HepG2 (cell line): ENCODE results near the gene DSG2. TPM values are rescaled to one million over a fixed set of nuclear protein-coding genes. Genes with fewer than 3 reads are reported as not detected.

Experiments used
- ARID3A ChIP-seq: IDR thresholded peaks from 2 replicates; pipeline ENCODE4 v1.6.1; 2012; ENCODE audit warnings: low read depth, low read length, improper control_type of control experiment
- CREBL2 ChIP-seq: sonication (generic); formaldehyde crosslinking; IDR thresholded peaks from 2 replicates; pipeline ENCODE4 v1.8.1; 2023; ENCODE audit warnings: missing genetic modification reagents, mild to moderate bottlenecking, borderline replicate concordance
- CTCF ChIP-seq: sonication (generic); formaldehyde crosslinking; IDR thresholded peaks from 2 replicates; pipeline ENCODE4 v1.5.0; 2020; ENCODE audit warnings: mild to moderate bottlenecking, missing genetic modification reagents, moderate library complexity
- DPF2 ChIP-seq: sonication (generic); formaldehyde crosslinking; IDR thresholded peaks from 2 replicates; pipeline ENCODE4 v1.4.0; 2020; ENCODE audit warnings: mild to moderate bottlenecking, low read depth, missing genetic modification reagents, borderline replicate concordance
- HOXA9 ChIP-seq: sonication (generic); formaldehyde crosslinking; IDR thresholded peaks from 2 replicates; pipeline ENCODE4 v1.8.1; 2022; ENCODE audit warnings: missing genetic modification reagents, mild to moderate bottlenecking, moderate library complexity, borderline replicate concordance
- KLF9 ChIP-seq: IDR thresholded peaks from 2 replicates; pipeline ENCODE4 v1.6.1; 2016; ENCODE audit warnings: low read depth
- MEIS2 ChIP-seq: sonication (generic); formaldehyde crosslinking; IDR thresholded peaks from 2 replicates; pipeline ENCODE4 v1.9.0; 2021; ENCODE audit warnings: mild to moderate bottlenecking, missing genetic modification reagents
- RFX1 ChIP-seq: fragments of 450-650 bp; IDR thresholded peaks from 2 replicates; pipeline ENCODE4 v1.6.1; 2017
- SUZ12 ChIP-seq: fragments of 150-350 bp; IDR thresholded peaks from 2 replicates; pipeline ENCODE4 v1.6.1; 2014; ENCODE audit warnings: low read depth, low read length
- TOE1 ChIP-seq: sonication (generic); formaldehyde crosslinking; IDR thresholded peaks from 2 replicates; pipeline ENCODE4 v1.4.0; 2020; ENCODE audit warnings: mild to moderate bottlenecking, missing genetic modification reagents
- ZFP36L2 ChIP-seq: sonication (generic); formaldehyde crosslinking; IDR thresholded peaks from 2 replicates; pipeline ENCODE4 v1.4.0; 2020; ENCODE audit warnings: missing genetic modification reagents
- ZMYM2 ChIP-seq: sonication (generic); formaldehyde crosslinking; IDR thresholded peaks from 2 replicates; pipeline ENCODE4 v1.8.0; 2022; ENCODE audit warnings: mild to moderate bottlenecking, missing genetic modification reagents
- ZNF3 ChIP-seq: IDR thresholded peaks from 2 replicates; pipeline ENCODE4 v1.7.0; 2017; ENCODE audit warnings: inconsistent platforms
- ZNF569 ChIP-seq: sonication (generic); formaldehyde crosslinking; IDR thresholded peaks from 2 replicates; pipeline ENCODE4 v1.5.0; 2020; ENCODE audit warnings: mild to moderate bottlenecking, missing genetic modification reagents, moderate library complexity, borderline replicate concordance
- ZNF589 ChIP-seq: sonication (generic); formaldehyde crosslinking; conservative IDR thresholded peaks from 2 replicates; pipeline ENCODE4 v1.8.0; 2022; ENCODE audit warnings: mild to moderate bottlenecking, moderate library complexity, missing genetic modification reagents
- ZNF883 ChIP-seq: sonication (generic); formaldehyde crosslinking; IDR thresholded peaks from 2 replicates; pipeline ENCODE4 v1.5.1; 2020; ENCODE audit warnings: mild to moderate bottlenecking, missing genetic modification reagents; ENCODE audit errors: not compliant biosample characterization
- polyA plus RNA-seq, 8 experiments: library from polyadenylated mRNA; depleted of rRNA in 3 of 8; stranded (reverse) in 7 of 8; unstranded in 1 of 8; fragments of >200 nt; fragmentation: Illumina TruSeq in 4 of 8; extraction: Trizol in 4 of 8; gene quantifications; 2 replicates each; pipeline versions ENCODE4 v1.2.1 to v1.2.3, GENCODE V29; 2011 to 2016; ENCODE audit warnings: low read depth in 4 of 8, missing spikeins in 1 of 8, mixed read lengths in 1 of 8; ENCODE audit not compliant: insufficient read depth in 1 of 8
- total RNA-seq, 5 experiments: library from RNA; depleted of rRNA; stranded (reverse); fragments of >200 nt; fragmentation: Illumina TruSeq; extraction: Trizol; gene quantifications; 2 replicates each; pipeline ENCODE4 v1.2.3, GENCODE V29; 2016; ENCODE audit warnings: low read depth in 1 of 5
- TF ChIP-seq, protein P1 (sequence below): sonication (generic); formaldehyde crosslinking; conservative IDR thresholded peaks from 2 replicates; pipeline ENCODE4 v1.5.0; 2020; ENCODE audit warnings: missing genetic modification reagents
- TF ChIP-seq, protein P2 (sequence below), 2 experiments: sonication (generic) in 1 of 2; formaldehyde crosslinking in 1 of 2; IDR thresholded peaks; 2 replicates each; pipeline versions ENCODE4 v1.5.1 to v1.6.1; 2011 to 2020; ENCODE audit warnings: borderline replicate concordance in 1 of 2, low read depth in 1 of 2, low read length in 1 of 2, mild to moderate bottlenecking in 1 of 2, missing genetic modification reagents in 1 of 2, moderate library complexity in 1 of 2
- TF ChIP-seq, protein P3 (sequence below): sonication (generic); IDR thresholded peaks from 2 replicates; pipeline ENCODE4 v1.6.1; 2016; ENCODE audit warnings: low read depth, borderline replicate concordance
- TF ChIP-seq, protein P4 (sequence below): sonication (generic); formaldehyde crosslinking; IDR thresholded peaks from 2 replicates; pipeline ENCODE4 v1.5.0; 2020; ENCODE audit warnings: missing genetic modification reagents, mild to moderate bottlenecking, borderline replicate concordance

DSG2 gene
- total and polyA plus RNA-seq, 2 of the 13 experiments (the other 11 are each of a cell fraction or from before 2014, with no cell fraction given), result 23.3 to 66.7 TPM

GRCh38 chr18:31497836-31498573 lies at the start of gene DSG2 (continued):
- TF ChIP-seq, protein P1, sequence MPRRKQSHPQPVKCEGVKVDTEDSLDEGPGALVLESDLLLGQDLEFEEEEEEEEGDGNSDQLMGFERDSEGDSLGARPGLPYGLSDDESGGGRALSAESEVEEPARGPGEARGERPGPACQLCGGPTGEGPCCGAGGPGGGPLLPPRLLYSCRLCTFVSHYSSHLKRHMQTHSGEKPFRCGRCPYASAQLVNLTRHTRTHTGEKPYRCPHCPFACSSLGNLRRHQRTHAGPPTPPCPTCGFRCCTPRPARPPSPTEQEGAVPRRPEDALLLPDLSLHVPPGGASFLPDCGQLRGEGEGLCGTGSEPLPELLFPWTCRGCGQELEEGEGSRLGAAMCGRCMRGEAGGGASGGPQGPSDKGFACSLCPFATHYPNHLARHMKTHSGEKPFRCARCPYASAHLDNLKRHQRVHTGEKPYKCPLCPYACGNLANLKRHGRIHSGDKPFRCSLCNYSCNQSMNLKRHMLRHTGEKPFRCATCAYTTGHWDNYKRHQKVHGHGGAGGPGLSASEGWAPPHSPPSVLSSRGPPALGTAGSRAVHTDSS (CRISPR knock-in tag), result no peak
- TF ChIP-seq, protein P2, sequence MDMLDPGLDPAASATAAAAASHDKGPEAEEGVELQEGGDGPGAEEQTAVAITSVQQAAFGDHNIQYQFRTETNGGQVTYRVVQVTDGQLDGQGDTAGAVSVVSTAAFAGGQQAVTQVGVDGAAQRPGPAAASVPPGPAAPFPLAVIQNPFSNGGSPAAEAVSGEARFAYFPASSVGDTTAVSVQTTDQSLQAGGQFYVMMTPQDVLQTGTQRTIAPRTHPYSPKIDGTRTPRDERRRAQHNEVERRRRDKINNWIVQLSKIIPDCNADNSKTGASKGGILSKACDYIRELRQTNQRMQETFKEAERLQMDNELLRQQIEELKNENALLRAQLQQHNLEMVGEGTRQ (IDR thresholded peaks at IDR 0.05; ENCODE audit: low read depth, low read length), result no peak
- TF ChIP-seq, protein P2 (CRISPR knock-in tag; IDR thresholded peaks at IDR 0.05; ENCODE audit: borderline replicate concordance), result no peak
- TF ChIP-seq MEIS2 (CRISPR knock-in tag) (no peak), CREBL2 (CRISPR knock-in tag) (0 out of 2 replicates have a peak, but pooled peaks have one; percentile 59), ZNF883 (no peak), TOE1 (CRISPR knock-in tag) (no peak), SUZ12 (no peak), ARID3A (no peak), ZMYM2 (no peak), ZFP36L2 (CRISPR knock-in tag) (no peak), ZNF3 (no peak), ZNF589 (CRISPR knock-in tag) (no peak), RFX1 (no peak), HOXA9 (CRISPR knock-in tag) (no peak), ZNF569 (CRISPR knock-in tag) (no peak), CTCF (CRISPR knock-in tag) (no peak), KLF9 (CRISPR knock-in tag) (no peak), DPF2 (no peak)
- TF ChIP-seq, protein P3, sequence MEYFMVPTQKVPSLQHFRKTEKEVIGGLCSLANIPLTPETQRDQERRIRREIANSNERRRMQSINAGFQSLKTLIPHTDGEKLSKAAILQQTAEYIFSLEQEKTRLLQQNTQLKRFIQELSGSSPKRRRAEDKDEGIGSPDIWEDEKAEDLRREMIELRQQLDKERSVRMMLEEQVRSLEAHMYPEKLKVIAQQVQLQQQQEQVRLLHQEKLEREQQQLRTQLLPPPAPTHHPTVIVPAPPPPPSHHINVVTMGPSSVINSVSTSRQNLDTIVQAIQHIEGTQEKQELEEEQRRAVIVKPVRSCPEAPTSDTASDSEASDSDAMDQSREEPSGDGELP, result no peak
- TF ChIP-seq, protein P4, sequence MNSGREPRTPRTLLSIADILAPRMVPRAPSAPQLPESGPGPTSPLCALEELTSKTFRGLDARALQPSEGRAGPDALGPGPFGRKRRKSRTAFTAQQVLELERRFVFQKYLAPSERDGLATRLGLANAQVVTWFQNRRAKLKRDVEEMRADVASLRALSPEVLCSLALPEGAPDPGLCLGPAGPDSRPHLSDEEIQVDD (CRISPR knock-in tag), result no peak
